Loucy (cell line): Measurements from ENCODE around the gene HDHD3.

Experiments
- H2AFZ ChIP-seq: fragments of 200-600 bp; sonication (generic); 2 replicates; pipeline ENCODE4 v1.6.0; 2016; ENCODE audit warnings: antibody characterized with exemption, mild to moderate bottlenecking, low read length, moderate library complexity
- H3F3A ChIP-seq: fragments of 200-600 bp; 2 replicates; pipeline ENCODE4 v1.6.0; 2016; ENCODE audit warnings: antibody characterized with exemption, low read depth, mild to moderate bottlenecking
- H3K27me3 ChIP-seq: fragments of 200-600 bp; sonication (generic); 2 replicates; pipeline ENCODE4 v1.6.1; 2014; ENCODE audit warnings: low read length, mild to moderate bottlenecking; ENCODE audit not compliant: insufficient read depth, poor library complexity, severe bottlenecking
- H3K36me3 ChIP-seq: fragments of 200-600 bp; sonication (generic); 2 replicates; pipeline ENCODE4 v1.6.1; 2016; ENCODE audit warnings: low read length; ENCODE audit not compliant: insufficient read depth
- H3K4me1 ChIP-seq: fragments of 200-600 bp; sonication (generic); 2 replicates; pipeline ENCODE4 v1.5.1; 2014; ENCODE audit warnings: low read length, mild to moderate bottlenecking; ENCODE audit not compliant: insufficient read depth, poor library complexity, severe bottlenecking
- H3K4me2 ChIP-seq: fragments of 200-600 bp; sonication (generic); 2 replicates; pipeline ENCODE4 v1.6.0; 2014; ENCODE audit warnings: antibody characterized with exemption, low read length, low read depth, mild to moderate bottlenecking; ENCODE audit not compliant: poor library complexity, severe bottlenecking
- H3K4me3 ChIP-seq: fragments of 200-600 bp; sonication (generic); 2 replicates; pipeline ENCODE4 v1.5.1; 2014; ENCODE audit warnings: low read length, mild to moderate bottlenecking, mixed read lengths; ENCODE audit not compliant: poor library complexity, severe bottlenecking
- H3K79me2 ChIP-seq: fragments of 200-600 bp; sonication (generic); 2 replicates; pipeline ENCODE4 v1.6.1; 2014; ENCODE audit warnings: low read length; ENCODE audit not compliant: insufficient read depth
- H3K9ac ChIP-seq: fragments of 200-600 bp; sonication (generic); 2 replicates; pipeline ENCODE4 v1.6.0; 2014; ENCODE audit warnings: mild to moderate bottlenecking, low read depth, low read length, moderate library complexity; ENCODE audit not compliant: poor library complexity, severe bottlenecking
- H3K9me2 ChIP-seq: fragments of 200-600 bp; sonication (generic); replicated peaks from 2 replicates; pipeline ENCODE4 v1.6.1; 2016; ENCODE audit warnings: low read depth, low read length, mixed read lengths
- H3K9me3 ChIP-seq: fragments of 200-600 bp; sonication (generic); 2 replicates; pipeline ENCODE4 v1.6.1; 2014; ENCODE audit warnings: mild to moderate bottlenecking, antibody characterized with exemption, low read length, low read depth; ENCODE audit not compliant: insufficient read depth
- H4K20me1 ChIP-seq: fragments of 200-600 bp; sonication (generic); 2 replicates; pipeline ENCODE4 v1.6.0; 2014; ENCODE audit warnings: antibody characterized with exemption, low read length, mild to moderate bottlenecking; ENCODE audit not compliant: insufficient read depth, poor library complexity, severe bottlenecking
- EZH2phosphoT487 ChIP-seq: fragments of 200-600 bp; IDR thresholded peaks from 2 replicates; pipeline ENCODE4 v1.6.1; 2018; ENCODE audit warnings: antibody characterized with exemption, mild to moderate bottlenecking, moderate library complexity, borderline replicate concordance
- TF ChIP-seq, protein P1 (sequence below): fragments of 200-600 bp; sonication (generic); conservative IDR thresholded peaks from 2 replicates; pipeline ENCODE4 v1.5.1; 2014; ENCODE audit warnings: mild to moderate bottlenecking, antibody characterized with exemption, low read length

The HDHD3 gene

GRCh38 chr9:113361304-113362018, 15.3 kb downstream of the HDHD3 start:
- Histone ChIP-seq H3K36me3 (no peaks in the 10 kb centered on the region), H3K79me2 (no peaks in the 10 kb centered on the region), H2AFZ (no peak overlapping the region), H3F3A (no peaks in the 10 kb centered on the region), H4K20me1 (no peaks in the 10 kb centered on the region), H3K4me2 (no peak overlapping the region), H3K9me3 (no peaks in the 10 kb centered on the region), H3K27me3 (no peaks in the 10 kb centered on the region), H3K4me1 (no peaks in the 10 kb centered on the region), H3K9ac (no peak overlapping the region), H3K4me3 (no peak overlapping the region), H3K9me2 (no peaks in the 10 kb centered on the region)
- TF ChIP-seq, protein P1, sequence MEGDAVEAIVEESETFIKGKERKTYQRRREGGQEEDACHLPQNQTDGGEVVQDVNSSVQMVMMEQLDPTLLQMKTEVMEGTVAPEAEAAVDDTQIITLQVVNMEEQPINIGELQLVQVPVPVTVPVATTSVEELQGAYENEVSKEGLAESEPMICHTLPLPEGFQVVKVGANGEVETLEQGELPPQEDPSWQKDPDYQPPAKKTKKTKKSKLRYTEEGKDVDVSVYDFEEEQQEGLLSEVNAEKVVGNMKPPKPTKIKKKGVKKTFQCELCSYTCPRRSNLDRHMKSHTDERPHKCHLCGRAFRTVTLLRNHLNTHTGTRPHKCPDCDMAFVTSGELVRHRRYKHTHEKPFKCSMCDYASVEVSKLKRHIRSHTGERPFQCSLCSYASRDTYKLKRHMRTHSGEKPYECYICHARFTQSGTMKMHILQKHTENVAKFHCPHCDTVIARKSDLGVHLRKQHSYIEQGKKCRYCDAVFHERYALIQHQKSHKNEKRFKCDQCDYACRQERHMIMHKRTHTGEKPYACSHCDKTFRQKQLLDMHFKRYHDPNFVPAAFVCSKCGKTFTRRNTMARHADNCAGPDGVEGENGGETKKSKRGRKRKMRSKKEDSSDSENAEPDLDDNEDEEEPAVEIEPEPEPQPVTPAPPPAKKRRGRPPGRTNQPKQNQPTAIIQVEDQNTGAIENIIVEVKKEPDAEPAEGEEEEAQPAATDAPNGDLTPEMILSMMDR = no peak
- no peak for TF ChIP-seq EZH2phosphoT487

GRCh38 chr9:113360242-113360842, 16.4 kb downstream of the HDHD3 start:
- no peaks in the 10 kb centered on the region for H3K9me3 ChIP-seq
- no peak overlapping the region for H3K9ac ChIP-seq
- H3K4me1 ChIP-seq = no peaks in the 10 kb centered on the region
- no peak overlapping the region for H3K4me2 ChIP-seq
- H3K79me2 ChIP-seq = no peaks in the 10 kb centered on the region
- H3K36me3 ChIP-seq = no peaks in the 10 kb centered on the region
- no peaks in the 10 kb centered on the region for H3K9me2 ChIP-seq
- H3K27me3 ChIP-seq = no peaks in the 10 kb centered on the region
- no peak overlapping the region for H2AFZ ChIP-seq
- no peaks in the 10 kb centered on the region for H4K20me1 ChIP-seq
- TF ChIP-seq EZH2phosphoT487 = no peak
- TF ChIP-seq, protein P1 = no peak
- H3F3A ChIP-seq = no peaks in the 10 kb centered on the region
- no peak overlapping the region for H3K4me3 ChIP-seq

- no peaks in the 10 kb centered on the region for H3F3A ChIP-seq
- H3K27me3 ChIP-seq = no peaks in the 10 kb centered on the region
- H3K4me1 ChIP-seq = no peaks in the 10 kb centered on the region
- no peak overlapping the region for H3K9ac ChIP-seq
- H3K4me2 ChIP-seq = no peak overlapping the region
- H3K4me3 ChIP-seq = no peak overlapping the region
- H3K36me3 ChIP-seq = no peaks in the 10 kb centered on the region
- H2AFZ ChIP-seq = no peak overlapping the region
- no peaks in the 10 kb centered on the region for H3K79me2 ChIP-seq
- H4K20me1 ChIP-seq = no peaks in the 10 kb centered on the region
- H3K9me2 ChIP-seq = no peaks in the 10 kb centered on the region
- TF ChIP-seq EZH2phosphoT487 = no peak
- TF ChIP-seq, protein P1 = no peak
- H3K9me3 ChIP-seq = no peaks in the 10 kb centered on the region
Observed at GRCh38 chr9:113359385-113359784, 17.4 kb downstream of the HDHD3 start.
